B cell (primary cell): ENCODE results near the gene BMP10. TPM values are rescaled to one million over a fixed set of nuclear protein-coding genes. Genes with fewer than 3 reads are reported as not detected.

ENCODE experiments used
- ATAC-seq: fragments of 200-7000 bp; cut with Tn5 transposase; one replicate; pipeline ENCODE4 v1.10.0; 2021; ENCODE audit warnings: low read depth, mild to moderate bottlenecking, moderate number of reproducible peaks, moderate library complexity
- CTCF ChIA-PET: fragments of 350-600 bp; sonication (Branson Sonifier 250); formaldehyde crosslinking; loops from one replicate; lab custom pipeline; 2021; ENCODE audit warnings: antibody characterized with exemption, inconsistent platforms; lab: Charles Lee
- POLR2A ChIA-PET: fragments of 350-600 bp; sonication (Branson Sonifier 250); formaldehyde crosslinking; loops from one replicate; lab custom pipeline; 2021; ENCODE audit warnings: antibody characterized with exemption; lab: Charles Lee
- DNase-seq: peaks from one replicate; pipeline ENCODE4 v3.0.0; 2013
- H2AFZ ChIP-seq: 2 replicates; pipeline ENCODE4 v1.6.1; 2012; ENCODE audit warnings: mild to moderate bottlenecking, low read depth, low read length; ENCODE audit not compliant: insufficient read depth, poor library complexity, severe bottlenecking
- H3K27ac ChIP-seq, 2 donors: 1 replicate in 1 of 2; 2 replicates in 1 of 2; pipeline ENCODE4 v1.5.1; 2012 to 2013; ENCODE audit warnings: low read length in 2 of 2, mild to moderate bottlenecking in 2 of 2, moderate library complexity in 1 of 2
- H3K27me3 ChIP-seq, 4 experiments: fragments of 200-600 bp in 1 of 4; sonication (generic) in 1 of 4; replicated peaks in 1 of 4; 1 replicate in 2 of 4; 2 replicates in 2 of 4; pipeline versions ENCODE4 v1.6.1 to v1.7.0; 2013 to 2016; ENCODE audit warnings: low read length in 3 of 4, mild to moderate bottlenecking in 2 of 4, mixed read lengths in 1 of 4, moderate library complexity in 1 of 4; ENCODE audit not compliant: insufficient read depth in 4 of 4, control insufficient read depth in 3 of 4; ENCODE audit errors: control extremely low read depth in 1 of 4
- H3K36me3 ChIP-seq, 2 experiments: replicated peaks in 1 of 2; 1 replicate in 1 of 2; 2 replicates in 1 of 2; pipeline versions ENCODE4 v1.6.1 to v1.7.1; 2013; ENCODE audit warnings: low read length in 1 of 2; ENCODE audit not compliant: insufficient read depth in 2 of 2, control insufficient read depth in 1 of 2; ENCODE audit errors: control extremely low read depth in 1 of 2, extremely low read depth in 1 of 2
- H3K4me1 ChIP-seq, 2 donors: fragments of 200-600 bp in 1 of 2; sonication (generic) in 1 of 2; 1 replicate in 1 of 2; 2 replicates in 1 of 2; pipeline versions ENCODE4 v1.5.1 to v1.6.1; 2013 to 2017; ENCODE audit warnings: low read length in 2 of 2; ENCODE audit not compliant: control insufficient read depth in 2 of 2, insufficient read depth in 2 of 2
- H3K4me2 ChIP-seq: replicated peaks from 2 replicates; pipeline ENCODE3; 2012; ENCODE audit warnings: mild to moderate bottlenecking, low read depth, low read length; ENCODE audit not compliant: poor library complexity, severe bottlenecking
- H3K4me3 ChIP-seq, 5 experiments: fragments of 200-600 bp in 1 of 5; sonication (generic) in 1 of 5; 1 replicate in 3 of 5; 2 replicates in 2 of 5; pipeline versions ENCODE4 v1.5.1 to v1.7.0; 2011 to 2016; ENCODE audit warnings: low read length in 4 of 5, mild to moderate bottlenecking in 4 of 5, low read depth in 2 of 5, control low read depth in 1 of 5, moderate library complexity in 1 of 5; ENCODE audit not compliant: insufficient read depth in 1 of 5; ENCODE audit errors: control extremely low read depth in 1 of 5, extremely low read depth in 1 of 5
- H3K79me2 ChIP-seq: fragments of 200-600 bp; sonication (generic); one replicate; pipeline ENCODE4 v1.6.0; 2016; ENCODE audit warnings: low read length; ENCODE audit not compliant: control insufficient read depth, insufficient read depth
- H3K9ac ChIP-seq: fragments of 200-600 bp; sonication (generic); 2 replicates; pipeline ENCODE4 v1.6.1; 2017; ENCODE audit warnings: mild to moderate bottlenecking, low read length, moderate library complexity
- H3K9me3 ChIP-seq, 3 donors: one replicate each; pipeline versions ENCODE4 v1.6.1 to v1.7.1; 2013; ENCODE audit warnings: low read length in 2 of 3; ENCODE audit not compliant: control insufficient read depth in 2 of 3, insufficient read depth in 1 of 3; ENCODE audit errors: control extremely low read depth in 1 of 3
- H4K20me1 ChIP-seq: 2 replicates; pipeline ENCODE4 v1.6.0; 2012; ENCODE audit warnings: mild to moderate bottlenecking, low read length; ENCODE audit not compliant: insufficient read depth, control insufficient read depth, poor library complexity, severe bottlenecking
- H3K27ac Mint-ChIP-seq: one replicate; pipeline ENCODE4 v1.8.0; 2021; ENCODE audit warnings: mixed read lengths
- H3K27me3 Mint-ChIP-seq: one replicate; pipeline ENCODE4 v1.8.0; 2021; ENCODE audit warnings: mixed read lengths
- H3K4me1 Mint-ChIP-seq: one replicate; pipeline ENCODE4 v1.8.0; 2021; ENCODE audit warnings: mixed read lengths
- H3K4me3 Mint-ChIP-seq: one replicate; pipeline ENCODE4 v1.8.0; 2021; ENCODE audit warnings: mixed read lengths
- H3K9me3 Mint-ChIP-seq: one replicate; pipeline ENCODE4 v1.8.0; 2022; ENCODE audit warnings: mixed read lengths; ENCODE audit not compliant: insufficient read depth
- EZH2 ChIP-seq: IDR thresholded peaks from 2 replicates; pipeline ENCODE4 v1.6.1; 2012; ENCODE audit warnings: borderline replicate concordance, low read depth, mild to moderate bottlenecking, moderate library complexity, low read length; ENCODE audit not compliant: insufficient read depth, poor library complexity, severe bottlenecking
- WGBS: methylation state at CpG from one replicate; pipeline ENCODE4 v1.1.5; 2013; ENCODE audit warnings: missing lambda C conversion rate; ENCODE audit not compliant: insufficient coverage; 5-methylcytosine and 5-hydroxymethylcytosine counted together
- intact Hi-C: fragments of 100-400 bp; cut with micrococcal nuclease; formaldehyde crosslinking; loops from one replicate; pipeline ENCODE4 v1.10.0; 2022
- polyA plus RNA-seq: library from polyadenylated mRNA; depleted of rRNA; stranded (reverse); fragments of >200 nt; gene quantifications from 2 replicates; pipeline ENCODE4 v1.2.3, GENCODE V29; 2012
- total RNA-seq, 2 donors: library from RNA; stranded (reverse); fragments of 120-200 nt in 1 of 2; gene quantifications; 1 replicate in 1 of 2; 2 replicates in 1 of 2; pipeline versions ENCODE4 v1.2.3 to v1.2.4, GENCODE V29; 2013 to 2022
- TF ChIP-seq, protein P1 (sequence below): fragments of 200-600 bp; IDR thresholded peaks from one replicate; pipeline ENCODE4 v1.8.0; 2022; ENCODE audit warnings: antibody characterized with exemption, mild to moderate bottlenecking

BMP10 gene
- total and polyA plus RNA-seq, 2 donors (not counting 1 experiment from before 2014, with no cell fraction given) = not detected

DNA sequence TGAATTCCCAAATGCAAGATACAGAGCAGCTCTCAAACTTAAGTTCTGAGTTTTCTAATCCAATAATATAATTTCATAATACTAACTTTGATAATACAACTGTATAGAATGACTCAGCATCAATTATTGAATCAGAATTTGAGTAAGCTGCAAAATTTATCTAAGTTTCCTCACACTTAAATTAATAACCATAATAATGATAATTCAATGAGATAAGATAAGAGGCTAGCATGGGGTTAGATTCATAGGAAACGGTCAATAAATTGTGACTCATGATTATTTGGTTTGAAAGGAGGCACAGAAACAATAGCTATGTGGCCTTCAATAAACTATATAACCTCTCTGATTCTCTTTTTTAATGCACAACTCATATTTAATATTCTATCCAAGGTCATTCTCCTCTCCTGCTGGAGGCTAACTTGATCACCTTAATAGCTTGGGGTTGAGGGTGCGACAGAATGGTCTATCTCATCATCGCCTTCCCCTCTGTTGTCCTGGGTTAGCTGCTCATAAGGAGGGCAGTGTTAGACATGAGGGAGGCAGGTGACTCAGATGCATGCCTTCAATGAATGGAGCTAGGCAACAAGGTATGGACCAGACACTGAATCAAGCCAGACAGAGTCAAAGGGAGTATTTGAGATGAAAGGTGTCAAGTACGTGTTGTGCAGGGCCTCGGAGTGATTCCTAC is 36.2 kb upstream of the BMP10 start:
- peak overlapping the region; percentile 52 for H2AFZ ChIP-seq
- no peaks in the 10 kb centered on the region for H3K36me3 ChIP-seq
- TF ChIP-seq, protein P1, sequence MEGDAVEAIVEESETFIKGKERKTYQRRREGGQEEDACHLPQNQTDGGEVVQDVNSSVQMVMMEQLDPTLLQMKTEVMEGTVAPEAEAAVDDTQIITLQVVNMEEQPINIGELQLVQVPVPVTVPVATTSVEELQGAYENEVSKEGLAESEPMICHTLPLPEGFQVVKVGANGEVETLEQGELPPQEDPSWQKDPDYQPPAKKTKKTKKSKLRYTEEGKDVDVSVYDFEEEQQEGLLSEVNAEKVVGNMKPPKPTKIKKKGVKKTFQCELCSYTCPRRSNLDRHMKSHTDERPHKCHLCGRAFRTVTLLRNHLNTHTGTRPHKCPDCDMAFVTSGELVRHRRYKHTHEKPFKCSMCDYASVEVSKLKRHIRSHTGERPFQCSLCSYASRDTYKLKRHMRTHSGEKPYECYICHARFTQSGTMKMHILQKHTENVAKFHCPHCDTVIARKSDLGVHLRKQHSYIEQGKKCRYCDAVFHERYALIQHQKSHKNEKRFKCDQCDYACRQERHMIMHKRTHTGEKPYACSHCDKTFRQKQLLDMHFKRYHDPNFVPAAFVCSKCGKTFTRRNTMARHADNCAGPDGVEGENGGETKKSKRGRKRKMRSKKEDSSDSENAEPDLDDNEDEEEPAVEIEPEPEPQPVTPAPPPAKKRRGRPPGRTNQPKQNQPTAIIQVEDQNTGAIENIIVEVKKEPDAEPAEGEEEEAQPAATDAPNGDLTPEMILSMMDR = no peak
- TF ChIP-seq EZH2 = no peak
- POLR2A ChIA-PET = interaction anchor here (1.0 kb wide), 1 partner anchor 190 kb away, joined by 5 read pairs; no protein-coding TSS in a partner anchor
- DNase-seq (no peak), ATAC-seq (no peak)
- H3K4me2 ChIP-seq = peak overlapping the region; percentile 46
- peak overlapping the region; percentile 88 for H3K27ac Mint-ChIP-seq
- CTCF ChIA-PET = interaction anchor here (0.6 to 5.6 kb wide), 34 partner anchors 10 to 896 kb away, joined by 3 to 133 read pairs (median 5); partner anchors contain the start of genes APLF and FBXO48
- no peaks in the 10 kb centered on the region for H3K79me2 ChIP-seq
- H3K27ac ChIP-seq = peak overlapping the region; percentile 61 to 72
- intact Hi-C loops = loop anchor here (5.0 kb wide), 1 partner anchor 140 kb away; no protein-coding TSS in a partner anchor
- peak overlapping the region; percentile 3 for H3K4me3 Mint-ChIP-seq
- peaks cover 24% of the 10 kb centered on the region in 2 donors for H3K4me1 ChIP-seq
- peaks cover 32% of the 10 kb centered on the region for H3K4me1 Mint-ChIP-seq
- no peak overlapping the region for H3K4me3 ChIP-seq
- no peaks in the 10 kb centered on the region for H4K20me1 ChIP-seq
- H3K9ac ChIP-seq = no peak overlapping the region
- H3K9me3 ChIP-seq = peaks cover 0 to 5% (median 0%) of the 10 kb centered on the region in 3 donors
- H3K27me3 Mint-ChIP-seq = no peaks in the 10 kb centered on the region
- no CpG with 5 or more reads among the region's 5 CpGs for WGBS
- H3K27me3 ChIP-seq = no peaks in the 10 kb centered on the region
- no peaks in the 10 kb centered on the region for H3K9me3 Mint-ChIP-seq

DNA sequence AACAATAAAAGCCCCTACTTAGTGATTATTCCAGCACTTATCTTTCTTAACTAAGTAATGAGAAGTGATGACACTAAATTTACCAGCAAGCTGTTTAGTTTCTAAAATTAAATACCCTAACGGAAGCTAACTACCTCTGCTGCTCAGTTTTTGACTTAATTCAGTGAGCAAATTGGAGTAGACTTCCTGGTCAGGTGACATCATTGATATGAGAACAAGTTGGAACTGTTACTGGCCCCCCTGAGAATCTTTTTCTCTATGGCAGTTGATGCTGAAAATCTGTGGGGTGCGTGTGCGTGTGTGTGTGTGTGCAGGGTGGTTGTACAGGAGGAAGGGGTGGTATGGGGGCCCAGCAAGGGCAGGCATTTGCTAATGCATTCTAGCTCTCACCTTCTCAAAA is 35.5 kb upstream of the BMP10 start:
- H3K4me3 ChIP-seq = no peak overlapping the region
- Mint-ChIP-seq H3K4me3 (no peak overlapping the region), H3K9me3 (no peaks in the 10 kb centered on the region), H3K4me1 (peaks cover 32% of the 10 kb centered on the region), H3K27me3 (no peaks in the 10 kb centered on the region), H3K27ac (no peak overlapping the region)
- TF ChIP-seq, protein P1 = no peak
- TF ChIP-seq EZH2 = no peak
- DNase-seq = no peak
- no peak for ATAC-seq
- intact Hi-C loops = loop anchor here (5.0 kb wide), 1 partner anchor 139 kb away; no protein-coding TSS in a partner anchor
- H3K79me2 ChIP-seq = no peaks in the 10 kb centered on the region
- peaks cover 0 to 5% (median 0%) of the 10 kb centered on the region in 3 donors for H3K9me3 ChIP-seq
- H3K27me3 ChIP-seq = no peaks in the 10 kb centered on the region
- ChIA-PET POLR2A (no interaction called here), CTCF (interaction anchor here (0.6 to 5.6 kb wide), 17 partner anchors 9 to 897 kb away, joined by 3 to 133 read pairs (median 8); partner anchors contain the start of genes APLF and FBXO48)
- H3K4me2 ChIP-seq = no peak overlapping the region
- no peaks in the 10 kb centered on the region for H4K20me1 ChIP-seq
- no peaks in the 10 kb centered on the region for H3K36me3 ChIP-seq
- H2AFZ ChIP-seq = no peak overlapping the region
- no CpG with 5 or more reads among the region's 3 CpGs for WGBS
- no peak overlapping the region for H3K27ac ChIP-seq
- peaks cover 22 to 24% of the 10 kb centered on the region in 2 donors for H3K4me1 ChIP-seq
- no peak overlapping the region for H3K9ac ChIP-seq
